Gastrocnemius medialis (tissue), 4 donors: ENCODE measurements around the gene MGA.

Experiments used
- CTCF ChIP-seq, 5 experiments: fragments of 450-650 bp in 3 of 5; fragments of 200-600 bp in 2 of 5; sonication (generic) in 2 of 5; IDR thresholded peaks in 4 of 5; conservative IDR thresholded peaks in 1 of 5; 1 replicate in 4 of 5; 2 replicates in 1 of 5; pipeline ENCODE4 v1.5.1; 2016 to 2019; ENCODE audit warnings: antibody characterized with exemption in 5 of 5, mild to moderate bottlenecking in 3 of 5, moderate library complexity in 3 of 5
- POLR2A ChIP-seq, 2 donors: fragments of 450-650 bp; IDR thresholded peaks; one replicate each; pipeline ENCODE4 v1.6.1; 2017; ENCODE audit warnings: antibody characterized with exemption in 2 of 2, mild to moderate bottlenecking in 2 of 2, moderate library complexity in 2 of 2

GRCh38 chr15:41629463-41629862 is 30.7 kb upstream of the MGA start:
- TF ChIP-seq CTCF (IDR thresholded peaks at IDR 0.05 in 4 of 5, conservative IDR thresholded peaks at IDR 0.05 in 1 of 5) (no peak), POLR2A (IDR thresholded peaks at IDR 0.05) (no peak)
